IPS-18c (cell line): ENCODE measurements around the gene HOXB8.

Experiments
- H3K4me3 ChIP-seq: 2 replicates; pipeline ENCODE4 v1.7.0; 2013; ENCODE audit warnings: low read depth, mild to moderate bottlenecking, low read length, moderate library complexity; ENCODE audit not compliant: insufficient read depth
- H3K9me3 ChIP-seq: one replicate; pipeline ENCODE4 v1.6.1; 2013; ENCODE audit warnings: mild to moderate bottlenecking, low read length, moderate library complexity; ENCODE audit not compliant: control insufficient read depth, insufficient read depth

The HOXB8 gene

GRCh38 chr17:48640858-48641180 lies 25.7 kb upstream of the HOXB8 start:
- Histone ChIP-seq H3K9me3 (peaks cover 4% of the 10 kb centered on the region), H3K4me3 (no peak overlapping the region)

GRCh38 chr17:48639982-48640857 lies 25.1 kb upstream of the HOXB8 start:
- Histone ChIP-seq H3K4me3 (no peak overlapping the region), H3K9me3 (peaks cover 4% of the 10 kb centered on the region)

GRCh38 chr17:48639136-48639535 lies 24.0 kb upstream of the HOXB8 start:
- Histone ChIP-seq H3K9me3 (peaks cover 4% of the 10 kb centered on the region), H3K4me3 (no peak overlapping the region)

- no peak overlapping the region for H3K4me3 ChIP-seq
- H3K9me3 ChIP-seq, result peaks cover 3% of the 10 kb centered on the region
Measured at GRCh38 chr17:48637323-48638260, 22.5 kb upstream of the HOXB8 start.

GRCh38 chr17:48636177-48637018 lies 21.3 kb upstream of the HOXB8 start:
- no peak overlapping the region for H3K4me3 ChIP-seq
- H3K9me3 ChIP-seq, result no peaks in the 10 kb centered on the region

- H3K4me3 ChIP-seq, result no peak overlapping the region
- H3K9me3 ChIP-seq, result no peaks in the 10 kb centered on the region
Measured at GRCh38 chr17:48634493-48635208, 19.6 kb upstream of the HOXB8 start.

- no peak overlapping the region for H3K4me3 ChIP-seq
Measured at GRCh38 chr17:48633266-48633677, 18.2 kb upstream of the HOXB8 start.

GRCh38 chr17:48632579-48633265 lies 17.6 kb upstream of the HOXB8 start:
- no peaks in the 10 kb centered on the region for H3K9me3 ChIP-seq
- H3K4me3 ChIP-seq, result no peak overlapping the region

More at GRCh38 chr17:48633266-48633677, 18.2 kb upstream of the HOXB8 start:
- no peaks in the 10 kb centered on the region for H3K9me3 ChIP-seq

GRCh38 chr17:48631693-48632578 lies 16.8 kb upstream of the HOXB8 start:
- Histone ChIP-seq H3K4me3 (no peak overlapping the region), H3K9me3 (no peaks in the 10 kb centered on the region)

- Histone ChIP-seq H3K4me3 (no peak overlapping the region), H3K9me3 (no peaks in the 10 kb centered on the region)
Measured at GRCh38 chr17:48630925-48631692, 16.0 kb upstream of the HOXB8 start.

- H3K9me3 ChIP-seq, result peaks cover 2% of the 10 kb centered on the region
- no peak overlapping the region for H3K4me3 ChIP-seq
Measured at GRCh38 chr17:48630009-48630924, 15.2 kb upstream of the HOXB8 start.

GRCh38 chr17:48629411-48629759 lies 14.3 kb upstream of the HOXB8 start:
- Histone ChIP-seq H3K4me3 (no peak overlapping the region), H3K9me3 (peaks cover 2% of the 10 kb centered on the region)

- H3K4me3 ChIP-seq, result no peak overlapping the region
- H3K9me3 ChIP-seq, result peaks cover 2% of the 10 kb centered on the region
Measured at GRCh38 chr17:48628649-48629410, 13.7 kb upstream of the HOXB8 start.
